Activated CD4-positive, alpha-beta T cell treated with anti-CD3 and anti-CD28 coated beads, Interleukin-2, amount 10 ng/mL, durations not matched to agents 24 days and 14 days (primary cell): ENCODE measurements around the gene FRMD5. TPM values are rescaled to one million over a fixed set of nuclear protein-coding genes. Genes with fewer than 3 reads are reported as not detected.

Experiments
- DNase-seq: peaks from one replicate; pipeline ENCODE4 v3.0.0; 2022
- H3K27ac Mint-ChIP-seq: one replicate; pipeline ENCODE4 v1.8.0; 2022; ENCODE audit warnings: mild to moderate bottlenecking, mixed read lengths
- H3K27me3 Mint-ChIP-seq: one replicate; pipeline ENCODE4 v1.8.0; 2022; ENCODE audit warnings: mixed read lengths
- H3K36me3 Mint-ChIP-seq: one replicate; pipeline ENCODE4 v1.8.0; 2022; ENCODE audit warnings: low read depth, mild to moderate bottlenecking, mixed read lengths
- H3K4me1 Mint-ChIP-seq: one replicate; pipeline ENCODE4 v1.8.0; 2021; ENCODE audit warnings: mixed read lengths
- H3K4me3 Mint-ChIP-seq: one replicate; pipeline ENCODE4 v1.8.0; 2022; ENCODE audit warnings: mild to moderate bottlenecking, moderate library complexity, mixed read lengths
- H3K9me3 Mint-ChIP-seq: one replicate; pipeline ENCODE4 v1.8.0; 2021; ENCODE audit warnings: mixed read lengths
- intact Hi-C: fragments of 100-400 bp; cut with micrococcal nuclease; formaldehyde crosslinking; loops from one replicate; pipeline ENCODE4 v1.15.1; 2023
- total RNA-seq: library from RNA; stranded (reverse); gene quantifications from 2 replicates; pipeline ENCODE4 v1.2.3, GENCODE V29; 2022

Gene FRMD5
- total RNA-seq, 1 donor from 2014 or later: not detected

GRCh38 chr15:43930079-43930478, 265.0 kb downstream of the FRMD5 start:
- no peak overlapping the region for H3K4me3 Mint-ChIP-seq
- no peaks in the 10 kb centered on the region for H3K4me1 Mint-ChIP-seq
- no peak for DNase-seq
- H3K9me3 Mint-ChIP-seq: no peaks in the 10 kb centered on the region
- H3K27me3 Mint-ChIP-seq: peaks cover 19% of the 10 kb centered on the region
- intact Hi-C loops: no loop called here
- H3K27ac Mint-ChIP-seq: no peak overlapping the region
- H3K36me3 Mint-ChIP-seq: no peaks in the 10 kb centered on the region

GRCh38 chr15:43928152-43928551, 266.9 kb downstream of the FRMD5 start:
- Mint-ChIP-seq H3K27ac (no peak overlapping the region), H3K36me3 (no peaks in the 10 kb centered on the region), H3K4me3 (no peak overlapping the region), H3K27me3 (peaks cover 8% of the 10 kb centered on the region), H3K9me3 (no peaks in the 10 kb centered on the region), H3K4me1 (no peaks in the 10 kb centered on the region)
- intact Hi-C loops: no loop called here
- DNase-seq: no peak

GRCh38 chr15:43927203-43927602, 267.9 kb downstream of the FRMD5 start:
- H3K9me3 Mint-ChIP-seq: no peaks in the 10 kb centered on the region
- no peak overlapping the region for H3K4me3 Mint-ChIP-seq
- DNase-seq: no peak
- no peaks in the 10 kb centered on the region for H3K36me3 Mint-ChIP-seq
- H3K27ac Mint-ChIP-seq: no peak overlapping the region
- H3K27me3 Mint-ChIP-seq: peaks cover 5% of the 10 kb centered on the region
- intact Hi-C loops: no loop called here
- H3K4me1 Mint-ChIP-seq: no peaks in the 10 kb centered on the region

GRCh38 chr15:43923553-43923952, 271.5 kb downstream of the FRMD5 start:
- H3K9me3 Mint-ChIP-seq: no peaks in the 10 kb centered on the region
- no peak overlapping the region for H3K4me3 Mint-ChIP-seq
- H3K27ac Mint-ChIP-seq: no peak overlapping the region
- intact Hi-C loops: no loop called here
- peaks cover 2% of the 10 kb centered on the region for H3K4me1 Mint-ChIP-seq
- no peaks in the 10 kb centered on the region for H3K36me3 Mint-ChIP-seq
- no peak for DNase-seq
- H3K27me3 Mint-ChIP-seq: no peaks in the 10 kb centered on the region

- DNase-seq: no peak
- Mint-ChIP-seq H3K9me3 (no peaks in the 10 kb centered on the region), H3K4me1 (peaks cover 2% of the 10 kb centered on the region), H3K27ac (no peak overlapping the region), H3K36me3 (no peaks in the 10 kb centered on the region), H3K4me3 (no peak overlapping the region), H3K27me3 (no peaks in the 10 kb centered on the region)
- intact Hi-C loops: no loop called here
Observed at GRCh38 chr15:43922021-43922420, 273.1 kb downstream of the FRMD5 start.

- Mint-ChIP-seq H3K4me3 (no peak overlapping the region), H3K27me3 (no peaks in the 10 kb centered on the region), H3K9me3 (no peaks in the 10 kb centered on the region), H3K27ac (no peak overlapping the region), H3K36me3 (no peaks in the 10 kb centered on the region), H3K4me1 (peaks cover 2% of the 10 kb centered on the region)
- intact Hi-C loops: no loop called here
- no peak for DNase-seq
Observed at GRCh38 chr15:43920815-43921214, 274.3 kb downstream of the FRMD5 start.

GRCh38 chr15:43920254-43920600, 274.8 kb downstream of the FRMD5 start:
- Mint-ChIP-seq H3K27ac (no peak overlapping the region), H3K4me1 (peaks cover 2% of the 10 kb centered on the region), H3K27me3 (no peaks in the 10 kb centered on the region), H3K9me3 (no peaks in the 10 kb centered on the region), H3K36me3 (no peaks in the 10 kb centered on the region), H3K4me3 (no peak overlapping the region)
- no peak for DNase-seq
- intact Hi-C loops: no loop called here

- no peaks in the 10 kb centered on the region for H3K27me3 Mint-ChIP-seq
- H3K4me1 Mint-ChIP-seq: peaks cover 2% of the 10 kb centered on the region
- no peak for DNase-seq
- no peak overlapping the region for H3K27ac Mint-ChIP-seq
- intact Hi-C loops: no loop called here
- H3K36me3 Mint-ChIP-seq: no peaks in the 10 kb centered on the region
- no peak overlapping the region for H3K4me3 Mint-ChIP-seq
- no peaks in the 10 kb centered on the region for H3K9me3 Mint-ChIP-seq
Observed at GRCh38 chr15:43919540-43920253, 275.4 kb downstream of the FRMD5 start.

- Mint-ChIP-seq H3K27ac (no peak overlapping the region), H3K36me3 (no peaks in the 10 kb centered on the region), H3K4me3 (no peak overlapping the region), H3K27me3 (no peaks in the 10 kb centered on the region), H3K4me1 (peaks cover 2% of the 10 kb centered on the region), H3K9me3 (no peaks in the 10 kb centered on the region)
- DNase-seq: no peak
- intact Hi-C loops: no loop called here
Observed at GRCh38 chr15:43918717-43919116, 276.4 kb downstream of the FRMD5 start.

- H3K4me3 Mint-ChIP-seq: no peak overlapping the region
- intact Hi-C loops: no loop called here
- H3K36me3 Mint-ChIP-seq: no peaks in the 10 kb centered on the region
- no peak for DNase-seq
- H3K27ac Mint-ChIP-seq: no peak overlapping the region
- H3K4me1 Mint-ChIP-seq: peaks cover 7% of the 10 kb centered on the region
- H3K27me3 Mint-ChIP-seq: no peaks in the 10 kb centered on the region
- no peaks in the 10 kb centered on the region for H3K9me3 Mint-ChIP-seq
Observed at GRCh38 chr15:43916326-43916660, 278.8 kb downstream of the FRMD5 start.

- no peak for DNase-seq
- Mint-ChIP-seq H3K4me3 (no peak overlapping the region), H3K27ac (no peak overlapping the region), H3K36me3 (no peaks in the 10 kb centered on the region), H3K4me1 (peaks cover 7% of the 10 kb centered on the region), H3K27me3 (no peaks in the 10 kb centered on the region), H3K9me3 (no peaks in the 10 kb centered on the region)
- intact Hi-C loops: no loop called here
Observed at GRCh38 chr15:43915631-43916325, 279.3 kb downstream of the FRMD5 start.

- Mint-ChIP-seq H3K27me3 (no peaks in the 10 kb centered on the region), H3K4me3 (no peak overlapping the region), H3K4me1 (peaks cover 5% of the 10 kb centered on the region), H3K9me3 (no peaks in the 10 kb centered on the region), H3K27ac (no peak overlapping the region), H3K36me3 (no peaks in the 10 kb centered on the region)
- intact Hi-C loops: no loop called here
- no peak for DNase-seq
Observed at GRCh38 chr15:43913941-43914340, 281.1 kb downstream of the FRMD5 start.

- H3K4me3 Mint-ChIP-seq: no peak overlapping the region
- no peak overlapping the region for H3K27ac Mint-ChIP-seq
- H3K36me3 Mint-ChIP-seq: no peaks in the 10 kb centered on the region
- H3K4me1 Mint-ChIP-seq: peaks cover 5% of the 10 kb centered on the region
- H3K9me3 Mint-ChIP-seq: no peaks in the 10 kb centered on the region
- no peaks in the 10 kb centered on the region for H3K27me3 Mint-ChIP-seq
- intact Hi-C loops: no loop called here
- DNase-seq: no peak
Observed at GRCh38 chr15:43913026-43913780, 281.9 kb downstream of the FRMD5 start.

- intact Hi-C loops: no loop called here
- H3K27me3 Mint-ChIP-seq: no peaks in the 10 kb centered on the region
- no peak overlapping the region for H3K27ac Mint-ChIP-seq
- H3K4me3 Mint-ChIP-seq: no peak overlapping the region
- no peaks in the 10 kb centered on the region for H3K9me3 Mint-ChIP-seq
- peaks cover 5% of the 10 kb centered on the region for H3K4me1 Mint-ChIP-seq
- no peaks in the 10 kb centered on the region for H3K36me3 Mint-ChIP-seq
- DNase-seq: no peak
Observed at GRCh38 chr15:43912208-43912607, 282.9 kb downstream of the FRMD5 start.
